IMR-90 (cell line): ENCODE data around the gene RALGAPA2. TPM values are rescaled to one million over a fixed set of nuclear protein-coding genes. Genes with fewer than 3 reads are reported as not detected.

Experiments
- ATAC-seq: fragments of 200-7000 bp; cut with Tn5 transposase; 2 replicates; pipeline ENCODE4 v1.9.1; 2020; ENCODE audit warnings: low read depth, mild to moderate bottlenecking, moderate library complexity
- BruUV-seq: library from RNA; stranded (reverse); fragments of 400-500 nt; replicated peaks from 2 replicates; lab custom pipeline; 2021; lab: Mats Ljungman, UMichigan
- CTCF ChIA-PET: fragments of 300-600 bp; formaldehyde crosslinking; extraction: SDS; loops from one replicate; lab custom pipeline; 2021; ENCODE audit warnings: antibody characterized with exemption; lab: Yijun Ruan, JAX
- POLR2A ChIA-PET: fragments of 300-600 bp; sonication (Branson Sonifier 250); formaldehyde crosslinking; loops from one replicate; lab custom pipeline; 2022; ENCODE audit warnings: antibody characterized with exemption; ENCODE audit not compliant: unreplicated experiment; lab: Charles Lee
- DNase-seq: peaks from one replicate; pipeline ENCODE4 v3.0.0; 2013
- H2AFZ ChIP-seq: replicated peaks from 2 replicates; pipeline ENCODE3; 2013; ENCODE audit warnings: low read length, mild to moderate bottlenecking; ENCODE audit not compliant: poor library complexity
- H2AK5ac ChIP-seq: 2 replicates; pipeline ENCODE4 v1.6.1; 2013; ENCODE audit warnings: low read depth, low read length, inconsistent platforms
- H2AK9ac ChIP-seq: replicated peaks from 2 replicates; pipeline ENCODE3; 2013; ENCODE audit warnings: mild to moderate bottlenecking, low read depth, low read length, moderate library complexity; ENCODE audit not compliant: poor library complexity
- H2BK120ac ChIP-seq: 2 replicates; pipeline ENCODE4 v1.6.1; 2013; ENCODE audit warnings: low read depth, low read length, inconsistent platforms
- H2BK15ac ChIP-seq: 3 replicates; pipeline ENCODE4 v1.6.1; 2013; ENCODE audit warnings: low read depth, low read length, inconsistent platforms
- H2BK20ac ChIP-seq: 2 replicates; pipeline ENCODE4 v1.6.1; 2013; ENCODE audit warnings: low read depth, mild to moderate bottlenecking, inconsistent platforms, low read length, moderate library complexity
- H2BK5ac ChIP-seq: 2 replicates; pipeline ENCODE4 v1.6.1; 2013; ENCODE audit warnings: mild to moderate bottlenecking, low read depth, low read length, inconsistent platforms; ENCODE audit not compliant: poor library complexity, severe bottlenecking
- H3K14ac ChIP-seq: replicated peaks from 2 replicates; pipeline ENCODE4 v1.6.1; 2013; ENCODE audit warnings: low read depth, low read length, inconsistent platforms
- H3K18ac ChIP-seq: 2 replicates; pipeline ENCODE4 v1.6.1; 2013; ENCODE audit warnings: low read depth, low read length, control low read depth
- H3K23ac ChIP-seq: 2 replicates; pipeline ENCODE4 v1.6.1; 2013; ENCODE audit warnings: low read depth, low read length, inconsistent platforms
- H3K27ac ChIP-seq: 2 replicates; pipeline ENCODE4 v1.5.1; 2013; ENCODE audit warnings: mild to moderate bottlenecking, control low read depth, low read length; ENCODE audit not compliant: insufficient read depth
- H3K27me3 ChIP-seq: 2 replicates; pipeline ENCODE4 v1.6.1; 2013; ENCODE audit warnings: low read length; ENCODE audit not compliant: control insufficient read depth, insufficient read depth
- H3K36me3 ChIP-seq: 2 replicates; pipeline ENCODE4 v1.6.1; 2013; ENCODE audit warnings: low read length, mixed read lengths; ENCODE audit not compliant: control insufficient read depth, insufficient read depth
- H3K4ac ChIP-seq: 2 replicates; pipeline ENCODE4 v1.6.1; 2013; ENCODE audit warnings: low read depth, low read length, inconsistent platforms
- H3K4me1 ChIP-seq: 2 replicates; pipeline ENCODE4 v1.6.1; 2013; ENCODE audit warnings: low read length, mixed read lengths; ENCODE audit not compliant: control insufficient read depth, insufficient read depth
- H3K4me2 ChIP-seq: 2 replicates; pipeline ENCODE4 v1.6.1; 2013; ENCODE audit warnings: low read depth, mild to moderate bottlenecking, control low read depth, low read length, moderate library complexity
- H3K4me3 ChIP-seq: 2 replicates; pipeline ENCODE4 v1.5.1; 2013; ENCODE audit warnings: low read depth, mild to moderate bottlenecking, control low read depth, low read length, moderate library complexity; ENCODE audit not compliant: insufficient read depth
- H3K56ac ChIP-seq: 2 replicates; pipeline ENCODE4 v1.6.1; 2013; ENCODE audit warnings: low read length, inconsistent platforms; ENCODE audit not compliant: insufficient read depth; ENCODE audit errors: extremely low read depth
- H3K79me1 ChIP-seq, 2 experiments: 2 replicates each; pipeline ENCODE4 v1.6.1; 2013; ENCODE audit warnings: low read length in 2 of 2, inconsistent platforms in 1 of 2, low read depth in 1 of 2
- H3K9ac ChIP-seq: 2 replicates; pipeline ENCODE4 v1.6.1; 2013; ENCODE audit warnings: low read depth, low read length, control low read depth
- H3K9me1 ChIP-seq: 2 replicates; pipeline ENCODE4 v1.6.1; 2013; ENCODE audit warnings: low read length, inconsistent platforms; ENCODE audit not compliant: insufficient read depth
- H3K9me3 ChIP-seq: 2 replicates; pipeline ENCODE4 v1.6.1; 2013; ENCODE audit warnings: low read length; ENCODE audit not compliant: control insufficient read depth, insufficient read depth
- H4K20me1 ChIP-seq: 2 replicates; pipeline ENCODE4 v1.6.1; 2013; ENCODE audit warnings: low read length, inconsistent platforms; ENCODE audit not compliant: insufficient read depth
- H4K5ac ChIP-seq: 2 replicates; pipeline ENCODE4 v1.6.1; 2013; ENCODE audit warnings: mild to moderate bottlenecking, low read depth, low read length, control low read depth
- H4K8ac ChIP-seq, 2 experiments: 2 replicates each; pipeline ENCODE4 v1.6.1; 2013; ENCODE audit warnings: low read depth in 2 of 2, low read length in 2 of 2, control low read depth in 1 of 2, inconsistent platforms in 1 of 2
- H4K91ac ChIP-seq: 2 replicates; pipeline ENCODE4 v1.6.1; 2013; ENCODE audit warnings: low read depth, low read length, inconsistent platforms; ENCODE audit not compliant: insufficient read depth
- RAD21 ChIP-seq: IDR thresholded peaks from 2 replicates; pipeline ENCODE4 v1.6.1; 2012; ENCODE audit warnings: low read length, improper control_type of control experiment
- SMC3 ChIP-seq: fragments of 150-350 bp; IDR thresholded peaks from 2 replicates; pipeline ENCODE4 v1.6.1; 2016; ENCODE audit warnings: low read depth, mild to moderate bottlenecking, antibody characterized with exemption, low read length, moderate library complexity
- WGBS, 2 experiments: methylation state at CpG; one replicate each; pipeline versions ENCODE4 v1.1.5 to v1.1.7; 2013; ENCODE audit warnings: missing lambda C conversion rate in 2 of 2; ENCODE audit not compliant: insufficient read length in 1 of 2; ENCODE audit errors: extremely low coverage in 2 of 2; 5-methylcytosine and 5-hydroxymethylcytosine counted together
- dilution Hi-C: fragments of 300-500 bp; cut with HindIII; formaldehyde crosslinking; loops from one replicate; pipeline ENCODE4 v1.14.3; 2018; ENCODE audit warnings: low sequenced_read_pairs; ENCODE audit not compliant: unreplicated experiment
- in situ Hi-C: fragments of 300-500 bp; cut with MboI; formaldehyde crosslinking; loops from 3 replicates; pipeline ENCODE4 v1.14.3; 2019; ENCODE audit warnings: low sequenced_read_pairs, inconsistent platforms, mixed read lengths
- intact Hi-C: fragments of 100-400 bp; cut with micrococcal nuclease; formaldehyde crosslinking; loops from 2 replicates; pipeline ENCODE4 v1.10.0; 2022
- polyA plus RNA-seq, 3 experiments: library from polyadenylated mRNA; depleted of rRNA; stranded (reverse); fragments of >200 nt; gene quantifications; 2 replicates each; pipeline ENCODE4 v1.2.3, GENCODE V29; 2012; ENCODE audit warnings: low replicate concordance in 1 of 3
- total RNA-seq: library from RNA; depleted of rRNA; stranded (reverse); fragments of >200 nt; gene quantifications from 2 replicates; pipeline ENCODE4 v1.2.3, GENCODE V29; 2012

RALGAPA2 gene
- total and polyA plus RNA-seq, 2 of the 4 experiments (the other 2 are of a cell fraction): 1.3 to 3.9 TPM

- Histone ChIP-seq H3K4me3 (no peak overlapping the region), H3K4ac (no peak overlapping the region), H3K18ac (no peak overlapping the region), H4K20me1 (no peaks in the 10 kb centered on the region; the same call in 1 of the 2 replicates), H3K9me3 (no peaks in the 10 kb centered on the region), H3K9ac (no peak overlapping the region), H2BK20ac (no peak overlapping the region), H4K8ac (no peak overlapping the region), H3K4me2 (no peak overlapping the region), H2AK5ac (no peak overlapping the region), H3K14ac (no peak overlapping the region), H2BK120ac (no peak overlapping the region), H4K91ac (no peak overlapping the region), H2AK9ac (no peak overlapping the region), H3K4me1 (peaks cover 2% of the 10 kb centered on the region; the same call in 1 of the 2 replicates), H3K79me1 (no peaks in the 10 kb centered on the region), H3K36me3 (no peaks in the 10 kb centered on the region), H4K5ac (no peak overlapping the region), H3K27me3 (no peaks in the 10 kb centered on the region), H2BK5ac (no peak overlapping the region), H3K27ac (no peak overlapping the region), H3K9me1 (0 out of 2 replicates have a peak, but pooled peaks cover 6% of the 10 kb centered on the region), H2AFZ (no peak overlapping the region), H3K23ac (no peak overlapping the region), H3K56ac (no peak overlapping the region), H2BK15ac (no peak overlapping the region)
- no peak for ATAC-seq
- in situ Hi-C loops: no loop called here
- no peak for DNase-seq
- no CpG with 5 or more reads among the region's 1 CpG for WGBS, 2 experiments
- TF ChIP-seq SMC3: no peak
- no peak for TF ChIP-seq RAD21
- intact Hi-C loops: no loop called here
- ChIA-PET POLR2A (no interaction called here), CTCF (no interaction called here)
- dilution Hi-C loops: no loop called here
- no TSS peak for BruUV-seq
These were observed 190.7 kb downstream of the RALGAPA2 start for GRCh38 chr20:20521736-20522135.
